Mammary epithelial cell (primary cell): Measurements from ENCODE around the gene CCBE1.

Experiments
- EZH2 ChIP-seq: IDR thresholded peaks from 2 replicates; pipeline ENCODE4 v1.6.1; 2012; ENCODE audit warnings: low read length, inconsistent platforms, borderline replicate concordance
- TF ChIP-seq, protein P1 (sequence below), 2 donors: IDR thresholded peaks in 1 of 2; conservative IDR thresholded peaks in 1 of 2; 2 replicates each; pipeline ENCODE4 v1.5.1; 2011 to 2012; ENCODE audit warnings: inconsistent platforms in 2 of 2, low read length in 2 of 2, mild to moderate bottlenecking in 2 of 2, control low read depth in 1 of 2, low read depth in 1 of 2; ENCODE audit not compliant: insufficient read depth in 1 of 2; ENCODE audit errors: extremely low read depth in 1 of 2

DNA sequence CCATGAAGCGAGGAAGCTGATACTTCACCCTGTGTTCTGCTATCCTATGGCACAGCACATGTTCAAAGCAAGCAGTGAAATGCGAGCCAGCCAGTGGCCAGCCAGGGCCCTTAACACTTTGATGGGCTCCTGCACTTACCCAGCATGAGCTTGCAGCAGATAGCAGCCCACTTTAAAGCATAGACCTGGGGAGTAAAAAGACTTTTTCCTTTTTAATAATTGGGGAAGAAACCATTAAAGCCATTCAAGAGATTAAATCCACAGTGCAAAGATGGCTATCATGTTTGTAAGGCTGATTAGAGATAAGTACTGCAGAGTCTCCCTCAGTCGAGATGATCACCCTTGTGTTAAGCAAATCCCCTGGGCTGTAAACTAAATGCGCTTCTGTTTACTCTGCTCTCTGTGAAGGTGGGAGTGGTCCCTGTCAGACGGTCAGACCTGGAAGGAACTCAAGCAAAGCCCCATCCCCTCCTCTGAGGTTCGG, 15.7 kb downstream of the CCBE1 start:
- TF ChIP-seq, protein P1, sequence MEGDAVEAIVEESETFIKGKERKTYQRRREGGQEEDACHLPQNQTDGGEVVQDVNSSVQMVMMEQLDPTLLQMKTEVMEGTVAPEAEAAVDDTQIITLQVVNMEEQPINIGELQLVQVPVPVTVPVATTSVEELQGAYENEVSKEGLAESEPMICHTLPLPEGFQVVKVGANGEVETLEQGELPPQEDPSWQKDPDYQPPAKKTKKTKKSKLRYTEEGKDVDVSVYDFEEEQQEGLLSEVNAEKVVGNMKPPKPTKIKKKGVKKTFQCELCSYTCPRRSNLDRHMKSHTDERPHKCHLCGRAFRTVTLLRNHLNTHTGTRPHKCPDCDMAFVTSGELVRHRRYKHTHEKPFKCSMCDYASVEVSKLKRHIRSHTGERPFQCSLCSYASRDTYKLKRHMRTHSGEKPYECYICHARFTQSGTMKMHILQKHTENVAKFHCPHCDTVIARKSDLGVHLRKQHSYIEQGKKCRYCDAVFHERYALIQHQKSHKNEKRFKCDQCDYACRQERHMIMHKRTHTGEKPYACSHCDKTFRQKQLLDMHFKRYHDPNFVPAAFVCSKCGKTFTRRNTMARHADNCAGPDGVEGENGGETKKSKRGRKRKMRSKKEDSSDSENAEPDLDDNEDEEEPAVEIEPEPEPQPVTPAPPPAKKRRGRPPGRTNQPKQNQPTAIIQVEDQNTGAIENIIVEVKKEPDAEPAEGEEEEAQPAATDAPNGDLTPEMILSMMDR (conservative IDR thresholded peaks at IDR 0.05 in 1 of 2, IDR thresholded peaks at IDR 0.05 in 1 of 2; ENCODE audit: extremely low read depth in 1 of 2, insufficient read depth in 1 of 2, low read depth in 1 of 2, low read length in 2 of 2) = no peak
- TF ChIP-seq EZH2 = no peak
